Measurements from ENCODE around the gene KCNN2.

The KCNN2 gene

GRCh38 chr5:114361724-114362196 lies at the start of gene KCNN2:
Gene KCNN2, plus strand, starts transcription at chr5:114362070. Its CDS starts 70 bp downstream, at chr5:114362140.
- no peak for DNase-seq

- no peak for DNase-seq
Observed at GRCh38 chr5:114312658-114313057, 49.2 kb upstream of the KCNN2 start.

GRCh38 chr5:114314061-114314460 lies 47.8 kb upstream of the KCNN2 start:
- no peak for DNase-seq

GRCh38 chr5:114316167-114316566 lies 45.7 kb upstream of the KCNN2 start:
- DNase-seq: no peak

- no peak for DNase-seq
Observed at GRCh38 chr5:114317751-114318150, 44.1 kb upstream of the KCNN2 start.

GRCh38 chr5:114319236-114319635 lies 42.6 kb upstream of the KCNN2 start:
- no peak for DNase-seq

GRCh38 chr5:114319821-114320220 lies 42.0 kb upstream of the KCNN2 start:
- DNase-seq: no peak

- no peak for DNase-seq
Observed at GRCh38 chr5:114324282-114324681, 37.6 kb upstream of the KCNN2 start.

GRCh38 chr5:114325541-114325940 lies 36.3 kb upstream of the KCNN2 start:
- no peak for DNase-seq

- no peak for DNase-seq
Observed at GRCh38 chr5:114327474-114327873, 34.4 kb upstream of the KCNN2 start.

- DNase-seq: no peak
Observed at GRCh38 chr5:114327987-114328386, 33.9 kb upstream of the KCNN2 start.

- DNase-seq: no peak
Observed at GRCh38 chr5:114330916-114331531, 30.8 kb upstream of the KCNN2 start.

GRCh38 chr5:114332493-114332892 lies 29.4 kb upstream of the KCNN2 start:
- no peak for DNase-seq

GRCh38 chr5:114332925-114333324 lies 28.9 kb upstream of the KCNN2 start:
- DNase-seq: no peak

- DNase-seq: no peak
Observed at GRCh38 chr5:114335391-114335790, 26.5 kb upstream of the KCNN2 start.

- DNase-seq: no peak
Observed at GRCh38 chr5:114339108-114339507, 22.8 kb upstream of the KCNN2 start.

GRCh38 chr5:114346181-114346580 lies 15.7 kb upstream of the KCNN2 start:
- DNase-seq: no peak

- no peak for DNase-seq
Observed at GRCh38 chr5:114355086-114355830, 6.6 kb upstream of the KCNN2 start.

GRCh38 chr5:114358329-114358728 lies 3.5 kb upstream of the KCNN2 start:
- no peak for DNase-seq

GRCh38 chr5:114360357-114360756 lies 1.5 kb upstream of the KCNN2 start:
- no peak for DNase-seq

GRCh38 chr5:114360816-114361723 lies 800 bp upstream of the KCNN2 start:
- no peak for DNase-seq

- no peak for DNase-seq
Observed at GRCh38 chr5:114362197-114362976, 517 bp downstream of the KCNN2 start.
